ENCODE data around the gene TMEM54.
"Not testable (repeated sequence)": the region's sequence is repeated elsewhere in the genome, so short reads cannot be mapped to it uniquely, and the experiment has no call there.

Gene TMEM54

DNA sequence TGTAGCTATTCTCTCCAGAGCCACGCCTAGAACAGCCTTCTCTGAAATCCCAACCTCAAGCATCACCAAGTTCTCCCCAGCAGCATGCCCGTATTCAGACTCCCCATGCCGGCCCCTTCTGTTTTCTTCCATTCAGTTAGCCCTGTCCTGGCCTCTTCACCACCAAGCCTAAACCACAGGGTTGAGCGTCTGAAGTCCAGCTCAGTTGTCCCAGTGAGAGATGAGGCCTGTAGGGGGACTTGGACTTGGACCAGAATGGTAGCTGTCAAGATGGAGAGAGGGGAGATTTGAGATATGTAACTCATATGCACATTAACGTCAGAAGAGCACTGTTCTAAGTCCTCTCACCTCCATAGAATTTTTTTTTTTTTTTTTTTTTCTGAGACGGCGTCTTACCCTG is 5.5 kb upstream of the TMEM54 start:
- TF ChIP-seq GATA1 (IDR thresholded peaks at IDR 0.05; ENCODE audit: low read depth, low read length) = no peak

GRCh38 chr1:32905588-32905987 is 4.4 kb upstream of the TMEM54 start:
- DNase-seq = not testable (repeated sequence)

More for the DNA sequence above, 5.5 kb upstream of the TMEM54 start:
- no peak for DNase-seq

DNA sequence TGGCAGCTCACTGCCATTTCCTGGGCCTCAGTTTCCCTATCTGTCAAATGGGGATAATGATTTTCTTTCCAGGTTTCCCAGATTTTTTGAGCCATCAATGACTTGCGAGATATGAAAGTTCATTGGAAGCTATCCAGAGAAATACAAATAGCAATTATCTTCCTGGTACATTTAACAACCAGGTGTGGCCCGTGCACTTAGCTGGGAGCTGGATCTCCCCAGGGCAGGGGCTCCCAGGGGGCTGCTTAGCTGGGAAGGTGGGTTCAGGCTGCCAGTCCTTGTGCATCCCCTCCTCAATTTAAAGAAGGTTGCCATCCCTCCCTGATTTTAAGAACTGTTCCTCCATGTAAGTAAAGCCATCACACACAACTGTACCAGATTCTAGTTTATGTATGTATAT is 3.6 kb upstream of the TMEM54 start:
- DNase-seq = no peak
- no peak for TF ChIP-seq POLR2A (IDR thresholded peaks at IDR 0.05; ENCODE audit: low read length)

GRCh38 chr1:32903991-32904785 is 3.0 kb upstream of the TMEM54 start:
- TF ChIP-seq POLR2A (IDR thresholded peaks at IDR 0.05; ENCODE audit: low read length) (no peak), GATA1 (IDR thresholded peaks at IDR 0.05; ENCODE audit: low read depth, low read length) (no peak)
- no peak for DNase-seq

- no peak for DNase-seq
- TF ChIP-seq POLR2A (IDR thresholded peaks at IDR 0.05; ENCODE audit: low read length) (no peak), GATA1 (IDR thresholded peaks at IDR 0.05; ENCODE audit: low read depth, low read length) (no peak)
These were observed 1.3 kb upstream of the TMEM54 start for GRCh38 chr1:32902535-32902920.

GRCh38 chr1:32901823-32902534 is 790 bp upstream of the TMEM54 start:
- TF ChIP-seq POLR2A (IDR thresholded peaks at IDR 0.05; ENCODE audit: low read length) (no peak), GATA1 (IDR thresholded peaks at IDR 0.05; ENCODE audit: low read depth, low read length) (no peak)
- DNase-seq = no peak

- no peak for DNase-seq
- TF ChIP-seq GATA1 (IDR thresholded peaks at IDR 0.05; ENCODE audit: low read depth, low read length) (no peak), POLR2A (IDR thresholded peaks at IDR 0.05; ENCODE audit: low read length) (no peak)
These were observed 726 bp downstream of the TMEM54 start for GRCh38 chr1:32900371-32900955.

DNA sequence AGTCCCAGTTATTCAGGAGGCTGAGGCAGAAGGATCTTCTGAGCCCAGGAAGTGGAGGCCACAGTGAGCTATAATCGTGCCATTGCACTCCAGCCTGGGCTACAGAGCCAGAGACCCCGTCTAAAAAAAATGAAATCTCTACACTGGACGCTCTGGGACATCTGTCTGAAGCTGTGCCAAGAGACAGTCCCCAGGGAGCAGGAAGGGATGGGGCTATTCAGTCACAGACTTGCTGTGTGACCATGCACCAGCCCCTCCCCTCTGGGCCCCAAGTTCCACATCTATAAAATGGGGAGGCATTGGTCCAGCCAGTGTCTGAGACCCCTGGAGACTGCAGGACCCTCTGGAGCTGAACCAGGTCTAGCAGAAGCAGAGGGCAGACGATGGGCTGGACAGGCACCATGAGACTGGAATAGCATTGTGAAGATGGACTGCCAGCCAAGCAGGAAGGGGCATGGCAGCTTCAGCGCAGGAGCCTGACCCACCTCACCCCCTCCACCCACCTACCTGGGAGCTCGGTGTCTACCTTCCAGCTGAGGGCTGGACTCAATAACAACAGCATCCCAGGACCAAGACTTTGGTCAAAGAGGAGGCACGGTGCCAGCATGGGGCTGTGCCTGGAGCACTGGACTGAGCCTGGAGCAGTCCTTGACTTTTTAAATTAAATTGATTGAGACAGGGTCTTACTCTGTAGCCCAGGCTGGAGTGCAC is 1.4 kb downstream of the TMEM54 start:
- TF ChIP-seq POLR2A (IDR thresholded peaks at IDR 0.05; ENCODE audit: low read length) = no peak
- no peak for TF ChIP-seq GATA1 (IDR thresholded peaks at IDR 0.05; ENCODE audit: low read depth, low read length)
- DNase-seq = no peak

DNA sequence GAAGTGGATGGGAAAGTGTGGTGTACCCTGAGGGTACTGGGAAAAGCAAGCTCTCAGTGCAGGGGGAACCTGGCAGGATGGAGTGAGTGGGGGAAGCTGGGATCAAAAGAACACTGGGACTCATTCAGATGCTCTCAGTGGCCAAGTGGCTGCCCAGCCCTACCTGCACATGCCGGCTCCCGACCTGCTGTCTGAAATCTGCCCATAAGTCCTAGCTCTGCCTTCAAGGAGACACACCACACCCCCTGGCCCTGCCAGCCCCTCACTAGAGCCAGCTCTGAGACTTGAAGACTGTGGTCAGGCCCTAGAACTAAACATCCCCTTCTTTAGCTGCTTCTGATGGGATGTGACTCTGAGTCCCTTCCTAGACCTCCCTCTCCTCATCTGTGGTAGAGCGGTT is 2.2 kb downstream of the TMEM54 start:
- no peak for TF ChIP-seq POLR2A (IDR thresholded peaks at IDR 0.05; ENCODE audit: low read length)
- TF ChIP-seq GATA1 (IDR thresholded peaks at IDR 0.05; ENCODE audit: low read depth, low read length) = no peak
- no peak for DNase-seq

- no peak for DNase-seq
These were observed 3.1 kb downstream of the TMEM54 start for GRCh38 chr1:32898056-32898455.

DNA sequence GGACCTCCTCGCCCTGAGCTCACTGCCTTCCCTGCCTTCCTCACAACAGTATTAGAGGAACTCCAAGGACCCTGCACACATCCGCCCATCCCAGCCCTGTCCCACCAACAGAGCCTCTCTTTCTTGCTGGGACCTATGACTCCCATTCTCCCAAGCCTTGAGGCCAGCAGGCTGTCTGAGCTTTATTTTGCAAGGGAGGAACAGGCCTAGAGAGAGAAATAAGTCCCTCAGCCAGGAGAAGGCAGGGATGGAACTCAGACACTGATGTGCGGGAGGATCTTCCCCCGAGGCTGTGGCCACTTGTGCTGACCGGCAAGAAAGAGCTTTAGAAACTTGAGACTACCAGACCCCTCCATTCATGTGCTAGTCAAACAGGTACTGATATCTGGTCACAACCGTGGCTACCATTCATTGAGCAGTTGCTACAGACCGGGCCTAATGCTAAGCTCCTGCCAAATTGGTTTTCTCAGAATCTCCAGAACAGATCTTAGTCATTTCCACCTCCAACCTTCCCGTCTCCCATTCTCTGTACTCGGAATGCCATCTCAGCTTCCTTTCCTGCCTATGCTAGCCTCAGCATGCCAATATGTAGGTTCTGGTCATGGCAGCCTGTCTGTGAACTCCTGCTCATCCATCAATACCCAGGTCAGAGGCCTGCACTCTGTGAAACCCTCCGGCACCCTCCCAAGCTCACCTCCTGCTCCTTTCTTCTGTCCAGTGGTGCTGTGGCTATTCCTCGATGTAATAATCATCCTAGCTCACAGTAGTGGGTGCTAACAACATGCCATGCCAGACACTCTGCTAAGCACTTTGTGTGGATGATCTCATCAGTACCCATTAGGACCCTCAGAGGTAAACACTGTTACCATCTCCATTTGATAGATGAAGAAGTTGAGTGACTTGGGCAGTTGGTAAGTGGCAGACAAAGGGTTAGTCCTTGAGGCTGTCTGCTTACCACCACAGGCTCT is 3.8 kb downstream of the TMEM54 start:
- no peak for TF ChIP-seq GATA1 (IDR thresholded peaks at IDR 0.05; ENCODE audit: low read depth, low read length)
- no peak for TF ChIP-seq POLR2A (IDR thresholded peaks at IDR 0.05; ENCODE audit: low read length)
- DNase-seq = no peak

More at GRCh38 chr1:32898056-32898455, 3.1 kb downstream of the TMEM54 start:
- no peak for TF ChIP-seq GATA1 (IDR thresholded peaks at IDR 0.05; ENCODE audit: low read depth, low read length)
- no peak for TF ChIP-seq POLR2A (IDR thresholded peaks at IDR 0.05; ENCODE audit: low read length)

DNA sequence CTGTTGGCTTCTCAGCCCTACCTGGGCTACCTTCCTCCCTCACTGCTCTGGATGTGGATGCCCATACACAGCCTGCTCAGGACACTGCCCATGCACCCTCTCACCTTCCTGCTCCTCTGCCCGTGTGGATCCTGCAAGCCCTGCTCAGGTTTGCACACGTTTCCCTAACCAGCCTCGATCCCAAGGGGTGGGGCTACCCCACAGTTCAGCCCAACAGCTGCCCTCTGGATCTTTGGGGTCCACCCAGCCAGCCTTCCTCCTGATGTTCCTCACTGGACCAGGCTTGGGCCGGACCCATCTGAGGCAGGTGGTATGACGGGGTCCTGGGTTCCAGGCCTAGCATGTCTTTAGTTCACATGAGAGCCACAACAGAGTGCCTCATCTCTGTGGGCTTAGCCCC is 4.7 kb downstream of the TMEM54 start:
- TF ChIP-seq POLR2A (IDR thresholded peaks at IDR 0.05; ENCODE audit: low read length) (no peak), GATA1 (IDR thresholded peaks at IDR 0.05; ENCODE audit: low read depth, low read length) (no peak)
- no peak for DNase-seq

Data from erythroblast (primary cell).